HEK293T (cell line): ENCODE data around the gene RRAS.

Experiments
- ARNT ChIP-seq: fragments of 450-650 bp; IDR thresholded peaks from 2 replicates; pipeline ENCODE4 v1.6.1; 2017; ENCODE audit warnings: mild to moderate bottlenecking
- FOXA1 ChIP-seq: fragments of 450-650 bp; IDR thresholded peaks from 2 replicates; pipeline ENCODE4 v1.6.1; 2016; ENCODE audit warnings: mild to moderate bottlenecking
- HDGF ChIP-seq: fragments of 450-650 bp; IDR thresholded peaks from 2 replicates; pipeline ENCODE4 v1.6.1; 2017; ENCODE audit warnings: antibody characterized with exemption, borderline replicate concordance
- L3MBTL2 ChIP-seq: fragments of 450-650 bp; conservative IDR thresholded peaks from 2 replicates; pipeline ENCODE4 v1.6.1; 2016; ENCODE audit warnings: mild to moderate bottlenecking
- LEF1 ChIP-seq: fragments of 450-650 bp; IDR thresholded peaks from 2 replicates; pipeline ENCODE4 v1.6.1; 2017; ENCODE audit warnings: mild to moderate bottlenecking, borderline replicate concordance
- PKNOX1 ChIP-seq: fragments of 450-650 bp; IDR thresholded peaks from 2 replicates; pipeline ENCODE4 v1.6.1; 2016
- SP1 ChIP-seq: fragments of 450-650 bp; IDR thresholded peaks from 2 replicates; pipeline ENCODE4 v1.6.1; 2017
- SUZ12 ChIP-seq: fragments of 450-650 bp; IDR thresholded peaks from 2 replicates; pipeline ENCODE4 v1.6.1; 2016; ENCODE audit warnings: mild to moderate bottlenecking

GRCh38 chr19:49588365-49589122 is 51.4 kb downstream of the RRAS start:
- TF ChIP-seq LEF1 (no peak), SP1 (no peak), PKNOX1 (no peak), SUZ12 (no peak), FOXA1 (no peak), HDGF (no peak), L3MBTL2 (no peak), ARNT (no peak)
